ENCODE results near the gene WDR27.
"Not testable (repeated sequence)": the region's sequence is repeated elsewhere in the genome, so short reads cannot be mapped to it uniquely, and the experiment has no call there.

- not testable (repeated sequence) for TF ChIP-seq CTCF, EP300, POLR2A (IDR thresholded peaks at IDR 0.05)
Measured at GRCh38 chr6:169608609-169609008, 93.2 kb downstream of the WDR27 start.
